IMR-90 (cell line): ENCODE measurements around the gene KCNIP1. TPM values are rescaled to one million over a fixed set of nuclear protein-coding genes. Genes with fewer than 3 reads are reported as not detected.

Experiments used
- ATAC-seq: fragments of 200-7000 bp; cut with Tn5 transposase; 2 replicates; pipeline ENCODE4 v1.9.1; 2020; ENCODE audit warnings: low read depth, mild to moderate bottlenecking, moderate library complexity
- BruUV-seq: library from RNA; stranded (reverse); fragments of 400-500 nt; replicated peaks from 2 replicates; lab custom pipeline; 2021; lab: Mats Ljungman, UMichigan
- CTCF ChIA-PET: fragments of 300-600 bp; formaldehyde crosslinking; extraction: SDS; loops from one replicate; lab custom pipeline; 2021; ENCODE audit warnings: antibody characterized with exemption; lab: Yijun Ruan, JAX
- POLR2A ChIA-PET: fragments of 300-600 bp; sonication (Branson Sonifier 250); formaldehyde crosslinking; loops from one replicate; lab custom pipeline; 2022; ENCODE audit warnings: antibody characterized with exemption; ENCODE audit not compliant: unreplicated experiment; lab: Charles Lee
- DNase-seq: peaks from one replicate; pipeline ENCODE4 v3.0.0; 2013
- H2AFZ ChIP-seq: replicated peaks from 2 replicates; pipeline ENCODE3; 2013; ENCODE audit warnings: low read length, mild to moderate bottlenecking; ENCODE audit not compliant: poor library complexity
- H2AK5ac ChIP-seq: 2 replicates; pipeline ENCODE4 v1.6.1; 2013; ENCODE audit warnings: low read depth, low read length, inconsistent platforms
- H2AK9ac ChIP-seq: replicated peaks from 2 replicates; pipeline ENCODE3; 2013; ENCODE audit warnings: mild to moderate bottlenecking, low read depth, low read length, moderate library complexity; ENCODE audit not compliant: poor library complexity
- H2BK120ac ChIP-seq: 2 replicates; pipeline ENCODE4 v1.6.1; 2013; ENCODE audit warnings: low read depth, low read length, inconsistent platforms
- H2BK15ac ChIP-seq: 3 replicates; pipeline ENCODE4 v1.6.1; 2013; ENCODE audit warnings: low read depth, low read length, inconsistent platforms
- H2BK20ac ChIP-seq: 2 replicates; pipeline ENCODE4 v1.6.1; 2013; ENCODE audit warnings: low read depth, mild to moderate bottlenecking, inconsistent platforms, low read length, moderate library complexity
- H2BK5ac ChIP-seq: 2 replicates; pipeline ENCODE4 v1.6.1; 2013; ENCODE audit warnings: mild to moderate bottlenecking, low read depth, low read length, inconsistent platforms; ENCODE audit not compliant: poor library complexity, severe bottlenecking
- H3K14ac ChIP-seq: replicated peaks from 2 replicates; pipeline ENCODE4 v1.6.1; 2013; ENCODE audit warnings: low read depth, low read length, inconsistent platforms
- H3K18ac ChIP-seq: 2 replicates; pipeline ENCODE4 v1.6.1; 2013; ENCODE audit warnings: low read depth, low read length, control low read depth
- H3K23ac ChIP-seq: 2 replicates; pipeline ENCODE4 v1.6.1; 2013; ENCODE audit warnings: low read depth, low read length, inconsistent platforms
- H3K27ac ChIP-seq: 2 replicates; pipeline ENCODE4 v1.5.1; 2013; ENCODE audit warnings: mild to moderate bottlenecking, control low read depth, low read length; ENCODE audit not compliant: insufficient read depth
- H3K27me3 ChIP-seq: 2 replicates; pipeline ENCODE4 v1.6.1; 2013; ENCODE audit warnings: low read length; ENCODE audit not compliant: control insufficient read depth, insufficient read depth
- H3K36me3 ChIP-seq: 2 replicates; pipeline ENCODE4 v1.6.1; 2013; ENCODE audit warnings: low read length, mixed read lengths; ENCODE audit not compliant: control insufficient read depth, insufficient read depth
- H3K4ac ChIP-seq: 2 replicates; pipeline ENCODE4 v1.6.1; 2013; ENCODE audit warnings: low read depth, low read length, inconsistent platforms
- H3K4me1 ChIP-seq: 2 replicates; pipeline ENCODE4 v1.6.1; 2013; ENCODE audit warnings: low read length, mixed read lengths; ENCODE audit not compliant: control insufficient read depth, insufficient read depth
- H3K4me2 ChIP-seq: 2 replicates; pipeline ENCODE4 v1.6.1; 2013; ENCODE audit warnings: low read depth, mild to moderate bottlenecking, control low read depth, low read length, moderate library complexity
- H3K4me3 ChIP-seq: 2 replicates; pipeline ENCODE4 v1.5.1; 2013; ENCODE audit warnings: low read depth, mild to moderate bottlenecking, control low read depth, low read length, moderate library complexity; ENCODE audit not compliant: insufficient read depth
- H3K56ac ChIP-seq: 2 replicates; pipeline ENCODE4 v1.6.1; 2013; ENCODE audit warnings: low read length, inconsistent platforms; ENCODE audit not compliant: insufficient read depth; ENCODE audit errors: extremely low read depth
- H3K79me1 ChIP-seq, 2 experiments: 2 replicates each; pipeline ENCODE4 v1.6.1; 2013; ENCODE audit warnings: low read length in 2 of 2, inconsistent platforms in 1 of 2, low read depth in 1 of 2
- H3K9ac ChIP-seq: 2 replicates; pipeline ENCODE4 v1.6.1; 2013; ENCODE audit warnings: low read depth, low read length, control low read depth
- H3K9me1 ChIP-seq: 2 replicates; pipeline ENCODE4 v1.6.1; 2013; ENCODE audit warnings: low read length, inconsistent platforms; ENCODE audit not compliant: insufficient read depth
- H3K9me3 ChIP-seq: 2 replicates; pipeline ENCODE4 v1.6.1; 2013; ENCODE audit warnings: low read length; ENCODE audit not compliant: control insufficient read depth, insufficient read depth
- H4K20me1 ChIP-seq: 2 replicates; pipeline ENCODE4 v1.6.1; 2013; ENCODE audit warnings: low read length, inconsistent platforms; ENCODE audit not compliant: insufficient read depth
- H4K5ac ChIP-seq: 2 replicates; pipeline ENCODE4 v1.6.1; 2013; ENCODE audit warnings: mild to moderate bottlenecking, low read depth, low read length, control low read depth
- H4K8ac ChIP-seq, 2 experiments: 2 replicates each; pipeline ENCODE4 v1.6.1; 2013; ENCODE audit warnings: low read depth in 2 of 2, low read length in 2 of 2, control low read depth in 1 of 2, inconsistent platforms in 1 of 2
- H4K91ac ChIP-seq: 2 replicates; pipeline ENCODE4 v1.6.1; 2013; ENCODE audit warnings: low read depth, low read length, inconsistent platforms; ENCODE audit not compliant: insufficient read depth
- POLR2A ChIP-seq: IDR thresholded peaks from 2 replicates; pipeline ENCODE4 v1.6.1; 2012; ENCODE audit warnings: mild to moderate bottlenecking, low read depth, low read length
- RAD21 ChIP-seq: IDR thresholded peaks from 2 replicates; pipeline ENCODE4 v1.6.1; 2012; ENCODE audit warnings: low read length, improper control_type of control experiment
- WGBS, 2 experiments: methylation state at CpG; one replicate each; pipeline versions ENCODE4 v1.1.5 to v1.1.7; 2013; ENCODE audit warnings: missing lambda C conversion rate in 2 of 2; ENCODE audit not compliant: insufficient read length in 1 of 2; ENCODE audit errors: extremely low coverage in 2 of 2; 5-methylcytosine and 5-hydroxymethylcytosine counted together
- dilution Hi-C: fragments of 300-500 bp; cut with HindIII; formaldehyde crosslinking; loops from one replicate; pipeline ENCODE4 v1.14.3; 2018; ENCODE audit warnings: low sequenced_read_pairs; ENCODE audit not compliant: unreplicated experiment
- in situ Hi-C: fragments of 300-500 bp; cut with MboI; formaldehyde crosslinking; loops from 3 replicates; pipeline ENCODE4 v1.14.3; 2019; ENCODE audit warnings: low sequenced_read_pairs, inconsistent platforms, mixed read lengths
- intact Hi-C: fragments of 100-400 bp; cut with micrococcal nuclease; formaldehyde crosslinking; loops from 2 replicates; pipeline ENCODE4 v1.10.0; 2022
- polyA plus RNA-seq, 3 experiments: library from polyadenylated mRNA; depleted of rRNA; stranded (reverse); fragments of >200 nt; gene quantifications; 2 replicates each; pipeline ENCODE4 v1.2.3, GENCODE V29; 2012; ENCODE audit warnings: low replicate concordance in 1 of 3
- total RNA-seq: library from RNA; depleted of rRNA; stranded (reverse); fragments of >200 nt; gene quantifications from 2 replicates; pipeline ENCODE4 v1.2.3, GENCODE V29; 2012

The KCNIP1 gene
- total and polyA plus RNA-seq, 2 of the 4 experiments (the other 2 are of a cell fraction): not detected

DNA sequence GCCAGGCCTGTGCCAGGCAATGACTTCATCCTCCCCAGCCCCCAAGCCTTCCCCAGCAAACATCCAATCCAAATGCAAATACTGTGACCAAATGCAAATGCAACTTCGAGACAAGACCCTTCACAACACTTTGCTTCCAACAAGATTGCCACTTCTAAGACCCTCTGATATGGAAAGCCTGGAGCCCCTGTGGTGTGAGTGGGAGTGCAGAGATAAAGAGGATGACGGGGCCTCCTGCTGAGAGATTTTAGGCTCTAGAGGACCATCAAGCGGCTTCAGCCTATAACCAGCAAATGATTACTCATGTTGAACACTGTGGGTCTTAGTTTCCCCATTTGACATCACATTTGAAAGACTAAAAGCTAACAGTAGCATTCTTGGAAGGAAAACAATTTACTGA is 233.1 kb downstream of the KCNIP1 start:
- H2AK9ac ChIP-seq: no peak overlapping the region
- H2BK20ac ChIP-seq: no peak overlapping the region
- no peak overlapping the region for H3K4me2 ChIP-seq
- H3K18ac ChIP-seq: no peak overlapping the region
- in situ Hi-C loops (no loop called here), intact Hi-C loops (no loop called here), dilution Hi-C loops (no loop called here)
- H4K8ac ChIP-seq: no peak overlapping the region
- H3K9ac ChIP-seq: no peak overlapping the region
- H3K14ac ChIP-seq: no peak overlapping the region
- no peak overlapping the region for H2BK120ac ChIP-seq
- H3K79me1 ChIP-seq: no peaks in the 10 kb centered on the region
- no peaks in the 10 kb centered on the region for H3K9me3 ChIP-seq
- H3K27ac ChIP-seq: no peak overlapping the region
- no peak overlapping the region for H2BK15ac ChIP-seq
- DNase-seq (no peak), ATAC-seq (no peak)
- BruUV-seq: no TSS peak
- POLR2A ChIA-PET: no interaction called here
- no peak overlapping the region for H4K91ac ChIP-seq
- H2BK5ac ChIP-seq: no peak overlapping the region
- no peaks in the 10 kb centered on the region for H3K36me3 ChIP-seq
- no peak overlapping the region for H3K4me3 ChIP-seq
- H3K4me1 ChIP-seq: no peaks in the 10 kb centered on the region
- CTCF ChIA-PET: no interaction called here
- no peak overlapping the region for H4K5ac ChIP-seq
- H3K56ac ChIP-seq: no peak overlapping the region
- no peak overlapping the region for H2AK5ac ChIP-seq
- no CpG with 5 or more reads among the region's 3 CpGs for WGBS, 2 experiments
- no peaks in the 10 kb centered on the region for H4K20me1 ChIP-seq
- H3K9me1 ChIP-seq: no peaks in the 10 kb centered on the region
- peaks cover 2% of the 10 kb centered on the region; the same call in 1 of the 2 replicates for H3K27me3 ChIP-seq
- H3K4ac ChIP-seq: no peak overlapping the region
- H2AFZ ChIP-seq: no peak overlapping the region
- no peak overlapping the region for H3K23ac ChIP-seq
- TF ChIP-seq RAD21 (no peak), POLR2A (no peak)
